Ishikawa (cell line): ENCODE data around the gene TRAF4.

Source experiments
- FOXM1 ChIP-seq: IDR thresholded peaks from 2 replicates; pipeline ENCODE4 v1.6.1; 2012; ENCODE audit warnings: low read depth, borderline replicate concordance
- MAX ChIP-seq: IDR thresholded peaks from 2 replicates; pipeline ENCODE4 v1.6.1; 2012
- RAD21 ChIP-seq: IDR thresholded peaks from 2 replicates; pipeline ENCODE4 v1.6.1; 2012; ENCODE audit warnings: low read depth
- TF ChIP-seq, protein P1 (sequence below): IDR thresholded peaks from 2 replicates; pipeline ENCODE4 v1.6.1; 2012

DNA sequence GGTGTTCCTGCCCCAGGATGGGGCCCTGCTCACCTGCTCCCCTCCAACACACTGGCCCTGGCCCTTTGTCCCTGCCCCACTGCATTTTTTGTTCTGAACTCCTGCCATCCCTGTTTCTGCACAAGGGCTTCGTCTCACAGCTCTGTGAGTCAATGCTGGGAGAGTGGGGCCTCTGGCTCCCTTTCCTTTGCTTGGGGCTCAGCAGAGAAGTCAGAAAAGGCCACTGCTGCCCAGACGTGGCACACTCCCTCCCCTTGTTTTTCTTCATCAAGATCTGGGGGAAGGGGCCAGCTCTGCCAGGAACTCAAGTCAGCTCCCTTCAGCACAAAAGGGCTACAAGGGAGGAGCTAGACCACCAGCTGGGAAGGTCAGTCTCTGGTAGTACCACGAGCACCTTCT, 41.1 kb upstream of the TRAF4 start:
- TF ChIP-seq FOXM1 (no peak), MAX (no peak), RAD21 (no peak)
- TF ChIP-seq, protein P1, sequence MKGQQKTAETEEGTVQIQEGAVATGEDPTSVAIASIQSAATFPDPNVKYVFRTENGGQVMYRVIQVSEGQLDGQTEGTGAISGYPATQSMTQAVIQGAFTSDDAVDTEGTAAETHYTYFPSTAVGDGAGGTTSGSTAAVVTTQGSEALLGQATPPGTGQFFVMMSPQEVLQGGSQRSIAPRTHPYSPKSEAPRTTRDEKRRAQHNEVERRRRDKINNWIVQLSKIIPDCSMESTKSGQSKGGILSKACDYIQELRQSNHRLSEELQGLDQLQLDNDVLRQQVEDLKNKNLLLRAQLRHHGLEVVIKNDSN: no peak
